GM19395 (cell line): ENCODE results near the gene IL4R.
"Not testable (repeated sequence)": the region's sequence is repeated elsewhere in the genome, so short reads cannot be mapped to it uniquely, and the experiment has no call there.

Source experiments
- ATAC-seq: cut with Tn5 transposase; IDR thresholded peaks from one replicate; pipeline ENCODE4 v1.9.1; 2021; ENCODE audit warnings: mild to moderate bottlenecking, moderate library complexity; ENCODE audit not compliant: unreplicated experiment

Gene IL4R

DNA sequence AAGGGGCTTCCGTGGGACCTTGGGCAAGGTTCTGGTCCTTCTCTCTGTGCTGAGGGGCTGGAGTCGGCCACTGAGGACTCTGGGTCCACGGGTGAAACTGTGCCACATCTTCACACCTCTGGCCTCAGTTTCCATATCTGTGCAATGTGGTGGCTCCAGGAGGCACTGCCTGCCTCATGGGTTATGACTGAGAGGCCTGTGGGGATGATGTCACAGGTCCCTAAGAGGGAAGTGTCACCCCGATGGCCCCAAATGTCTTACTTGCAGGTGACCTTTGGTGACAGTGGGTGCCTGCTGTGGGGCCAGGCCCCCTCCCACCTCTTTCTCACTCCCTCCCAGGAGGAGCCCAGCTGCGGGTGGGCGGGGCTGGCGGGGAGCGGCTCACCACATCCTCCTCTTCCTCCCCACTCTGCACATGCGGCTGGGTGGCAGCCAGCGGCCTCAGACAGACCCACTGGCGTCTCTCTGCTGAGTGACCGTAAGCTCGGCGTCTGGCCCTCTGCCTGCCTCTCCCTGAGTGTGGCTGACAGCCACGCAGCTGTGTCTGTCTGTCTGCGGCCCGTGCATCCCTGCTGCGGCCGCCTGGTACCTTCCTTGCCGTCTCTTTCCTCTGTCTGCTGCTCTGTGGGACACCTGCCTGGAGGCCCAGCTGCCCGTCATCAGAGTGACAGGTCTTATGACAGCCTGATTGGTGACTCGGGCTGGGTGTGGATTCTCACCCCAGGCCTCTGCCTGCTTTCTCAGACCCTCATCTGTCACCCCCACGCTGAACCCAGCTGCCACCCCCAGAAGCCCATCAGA, 88.2 kb downstream of the IL4R start, which contains the start of gene IL21R:
TSS of gene IL21R (plus strand) at position 407 of the 801 bp plus-strand sequence. CDS start 27,898 bp downstream, outside the sequence.
- ATAC-seq = peak; percentile 58

DNA sequence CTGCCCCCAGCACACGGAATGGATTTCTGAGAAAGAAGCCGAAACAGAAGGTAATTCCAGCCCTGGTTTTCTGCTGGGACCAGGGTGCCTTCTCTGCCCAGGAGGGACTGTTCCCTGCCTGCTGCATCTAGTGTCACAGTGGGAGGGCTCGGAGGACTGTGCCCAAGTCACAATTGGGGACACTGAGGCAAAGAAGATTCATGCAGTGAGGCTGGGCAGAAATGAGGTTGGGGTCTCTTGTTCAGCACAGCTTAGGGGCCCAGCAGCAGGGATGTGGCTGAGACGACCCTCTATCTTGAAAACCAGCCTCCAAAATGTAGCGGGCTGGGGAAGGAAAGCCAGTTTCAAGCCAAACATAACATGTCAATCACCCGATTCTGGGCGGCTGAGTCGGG, 88.8 kb downstream of the IL4R start:
- ATAC-seq = no peak

DNA sequence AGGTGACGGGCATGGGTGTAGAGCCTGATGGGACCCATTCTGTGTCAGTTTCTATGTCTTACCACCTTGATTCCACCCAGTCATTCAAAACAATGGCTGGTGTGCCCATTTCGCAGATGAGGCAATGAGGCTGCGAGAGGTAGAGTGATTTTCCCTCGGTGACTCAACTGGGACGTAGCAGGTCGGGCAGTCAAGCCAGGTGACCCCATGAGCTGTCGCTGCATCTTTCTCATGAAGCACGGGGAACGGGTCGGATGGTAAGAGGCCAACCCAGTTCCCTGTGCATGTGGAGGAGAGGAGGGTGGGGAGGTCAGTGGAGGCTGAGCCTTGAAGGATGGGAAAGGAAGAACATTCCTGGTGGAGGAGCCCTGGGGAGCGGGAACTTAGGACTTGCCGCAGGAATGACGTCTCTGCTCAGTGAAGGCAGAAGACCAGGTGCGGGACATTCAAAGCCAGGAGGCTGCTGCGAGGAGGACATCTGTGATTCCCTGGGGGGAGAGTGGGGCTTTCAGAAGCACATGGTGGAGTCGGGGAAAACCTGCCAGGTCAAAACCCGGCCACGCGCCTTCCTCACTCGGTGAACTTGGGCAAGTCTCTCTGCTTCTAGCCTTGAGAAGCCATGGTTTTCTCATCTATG, 89.3 kb downstream of the IL4R start:
- ATAC-seq = no peak

DNA sequence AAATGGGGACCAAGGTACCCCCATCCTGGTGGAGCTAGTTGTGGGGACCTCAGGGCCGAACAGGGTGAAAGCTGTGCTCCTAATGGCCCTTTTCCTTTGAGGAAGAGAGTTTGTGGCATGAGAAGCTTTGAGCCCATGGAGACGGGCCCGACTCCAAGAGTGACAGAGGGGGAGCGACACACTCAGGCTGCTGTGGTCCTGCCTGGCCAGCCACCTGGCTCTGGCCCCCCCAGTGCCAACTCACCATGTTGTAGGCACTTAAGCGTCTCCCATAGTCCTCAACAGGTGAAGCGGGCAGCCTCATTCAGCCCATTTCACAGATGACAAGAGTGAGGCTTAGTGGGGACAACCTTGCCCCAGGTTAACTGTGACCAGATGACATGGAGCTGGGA, 89.8 kb downstream of the IL4R start:
- ATAC-seq = no peak

DNA sequence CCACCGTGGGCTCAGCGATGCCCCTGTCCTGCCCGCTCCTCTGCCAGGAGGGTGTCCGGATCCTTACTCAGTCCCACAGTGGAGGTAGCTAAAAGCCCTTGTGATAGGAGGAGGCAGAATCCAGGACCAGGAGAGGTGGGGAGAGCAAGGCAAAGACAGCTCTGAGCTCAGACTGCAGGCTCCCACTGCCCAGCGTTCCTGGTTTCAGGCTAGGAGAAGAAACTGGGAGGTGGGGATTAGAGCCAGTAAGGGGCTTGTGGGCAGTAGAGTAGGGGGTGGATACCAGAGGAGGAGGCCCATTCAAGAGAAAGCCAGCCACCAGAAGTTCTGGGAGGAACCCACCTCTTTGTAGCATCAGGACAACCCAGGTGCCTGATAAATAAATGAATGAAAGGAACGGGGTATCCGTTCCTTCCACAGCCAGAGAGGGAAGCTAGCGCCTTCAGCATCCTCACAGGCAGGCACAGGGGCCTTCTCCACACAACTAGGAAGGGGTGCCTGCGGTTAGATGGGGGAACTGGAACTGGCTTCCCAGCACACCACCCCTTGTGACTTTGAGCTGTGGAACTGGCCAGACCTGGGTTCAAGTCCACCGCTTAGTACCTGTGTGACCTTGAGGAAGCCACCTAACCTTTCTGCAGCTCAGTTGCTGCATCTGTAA, 90.5 kb downstream of the IL4R start:
- ATAC-seq = no peak

DNA sequence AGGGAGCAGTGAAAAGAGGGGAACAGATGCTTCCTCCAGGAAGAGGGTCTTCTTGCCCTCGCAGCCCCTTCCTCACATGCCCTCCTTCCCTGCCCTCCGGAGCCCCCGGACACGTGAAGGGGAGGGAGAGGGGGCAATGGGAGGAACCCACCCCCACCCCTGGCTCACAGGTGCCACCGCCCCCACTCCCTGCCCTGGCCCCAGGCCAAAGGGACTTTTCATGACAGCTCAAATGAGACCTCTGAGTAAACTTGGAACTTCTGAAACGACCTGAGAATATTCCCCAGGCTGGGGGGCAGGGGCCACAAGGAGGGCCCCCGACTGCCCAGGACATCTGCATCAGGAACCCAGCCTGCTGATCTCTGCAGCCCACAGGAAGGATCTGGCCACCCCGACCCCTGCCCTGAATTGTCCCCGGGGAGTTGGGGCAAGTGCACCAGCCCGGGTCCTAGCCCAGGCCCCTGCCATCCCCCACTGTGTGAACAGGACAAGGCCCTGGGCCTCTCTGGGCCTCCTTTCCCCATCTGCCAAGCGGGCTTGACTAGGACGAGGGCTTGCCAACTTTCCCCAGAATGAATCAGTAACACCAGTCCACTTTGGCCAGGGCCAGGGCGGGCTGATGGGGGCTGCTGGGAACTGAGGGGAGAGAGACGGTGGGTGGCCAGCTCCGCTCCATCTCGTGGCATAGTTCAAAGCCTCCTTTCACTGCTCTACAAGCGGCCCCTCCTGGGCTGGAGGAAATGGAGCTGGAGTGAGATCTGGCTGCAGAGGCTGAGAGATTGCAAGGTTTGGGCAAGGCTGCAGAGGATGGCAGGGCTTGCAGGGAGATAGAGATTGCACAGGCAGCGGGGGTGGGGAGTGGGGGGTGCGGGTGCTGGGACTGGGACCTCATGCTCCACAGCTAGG, 92.0 kb downstream of the IL4R start:
- ATAC-seq = no peak

DNA sequence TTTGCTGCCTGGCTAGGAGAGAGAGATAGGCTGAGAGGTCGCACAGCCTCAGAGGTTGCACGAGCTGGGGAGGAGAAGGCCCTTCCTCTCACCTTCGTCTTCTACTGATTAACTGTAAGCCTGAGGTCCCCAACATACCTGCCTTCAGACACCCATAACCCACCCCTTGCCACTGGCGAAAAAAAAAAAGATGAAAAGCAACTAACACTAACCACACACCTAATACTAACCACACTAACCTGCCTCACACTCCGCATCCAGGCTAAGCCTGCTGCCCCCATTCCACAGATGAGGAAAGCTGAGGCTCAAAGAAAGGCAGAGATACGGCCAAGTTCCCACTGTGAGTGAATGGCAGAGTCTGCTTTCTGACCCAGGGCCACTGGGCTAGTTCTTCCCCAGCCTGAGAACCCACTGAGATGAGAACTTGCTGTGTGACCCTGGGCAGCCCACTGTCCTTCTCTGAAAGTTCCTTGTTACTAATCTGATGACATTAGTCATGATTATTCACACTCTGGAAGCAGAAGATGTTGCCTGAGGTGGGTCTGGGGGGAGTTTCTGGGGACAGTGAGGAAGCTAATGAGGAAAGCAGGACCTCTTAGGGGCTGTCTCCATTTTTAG, 92.8 kb downstream of the IL4R start:
- ATAC-seq = no peak

DNA sequence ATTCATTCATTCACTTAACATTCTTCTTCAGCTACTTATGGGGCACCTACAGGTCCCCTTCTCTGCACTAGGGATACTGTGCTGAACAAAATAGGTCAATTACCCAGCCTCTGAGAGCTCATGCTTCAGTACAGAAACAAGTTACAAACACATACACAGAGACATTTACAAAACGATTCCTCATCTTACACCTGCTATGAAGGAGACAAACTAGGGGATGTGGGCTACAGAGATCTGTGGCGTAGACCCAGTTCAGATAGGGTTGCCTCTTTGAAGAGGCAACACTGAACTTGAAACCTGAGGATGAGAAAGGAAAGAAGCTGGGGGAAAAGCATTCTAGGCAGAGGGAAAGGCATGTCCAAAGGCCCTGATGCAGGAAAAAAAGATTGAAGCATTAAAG, 93.4 kb downstream of the IL4R start:
- ATAC-seq = no peak

DNA sequence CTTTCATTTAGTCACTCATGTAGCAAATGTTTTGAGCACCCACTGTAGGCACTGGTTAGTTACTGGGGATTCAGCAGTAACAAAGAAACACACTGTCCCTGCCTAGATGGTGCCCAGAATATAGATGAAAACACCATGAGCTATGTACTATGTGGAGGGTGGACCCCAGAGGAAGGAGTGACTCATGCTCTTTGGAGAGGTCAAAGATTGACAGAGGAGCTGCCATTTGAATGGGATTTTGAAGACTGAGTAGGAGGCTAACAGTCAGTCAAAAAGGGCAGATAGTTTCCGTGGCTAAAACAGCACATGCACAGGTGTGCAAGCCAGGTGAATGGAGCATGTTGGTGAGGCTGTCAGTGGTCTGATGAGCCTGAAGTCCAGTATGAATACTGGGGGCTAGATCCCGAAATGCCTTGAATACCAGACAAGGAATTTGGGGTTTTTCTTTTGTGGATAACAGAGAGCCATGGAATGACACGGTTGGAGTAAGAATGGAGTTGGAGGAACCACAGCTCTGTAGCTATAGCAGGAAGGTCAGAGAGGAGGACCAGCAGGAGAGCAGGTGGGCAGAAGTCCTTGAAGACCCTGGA, 94.3 kb downstream of the IL4R start:
- peak; percentile 53 for ATAC-seq

DNA sequence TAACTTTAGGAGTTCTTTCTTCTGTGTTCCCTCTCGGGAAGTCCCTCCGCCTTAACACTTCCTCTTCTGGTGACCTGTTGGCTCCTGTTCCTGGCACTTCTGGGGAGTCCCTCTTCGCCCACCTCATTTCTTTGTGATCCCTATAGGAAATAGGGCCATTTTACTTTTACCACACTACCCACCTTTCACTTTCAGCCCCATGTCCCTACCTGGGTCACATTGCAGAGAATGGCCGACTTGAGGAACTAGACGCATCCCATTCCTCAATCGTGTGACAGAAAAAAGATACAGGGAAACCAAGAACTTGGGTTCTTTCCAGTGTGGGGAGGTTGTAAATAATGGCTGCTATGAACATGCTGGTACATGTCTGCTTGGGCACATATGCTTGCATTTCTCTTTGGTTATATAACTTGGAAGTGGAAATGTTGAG, 94.8 kb downstream of the IL4R start:
- no peak for ATAC-seq

DNA sequence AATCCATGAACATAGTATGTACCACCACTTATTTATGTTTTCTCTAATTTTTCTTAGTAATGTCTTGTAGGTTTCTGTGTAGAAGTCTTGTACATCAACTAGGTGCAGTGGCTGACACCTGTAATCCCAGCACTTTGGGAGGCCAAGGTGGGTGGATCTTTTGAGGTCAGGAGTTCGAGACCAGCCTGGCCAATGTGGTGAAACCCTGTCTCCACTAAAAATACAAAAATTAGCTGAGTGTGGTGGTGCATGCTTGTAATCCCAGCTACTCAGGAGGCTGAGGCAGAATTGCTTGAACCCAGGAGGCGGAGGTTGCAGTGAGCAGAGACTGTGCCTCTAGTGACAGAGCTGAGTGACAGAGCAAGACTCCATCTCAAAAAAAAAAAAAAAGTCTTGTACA, 96.2 kb downstream of the IL4R start:
- not testable (repeated sequence) for ATAC-seq

DNA sequence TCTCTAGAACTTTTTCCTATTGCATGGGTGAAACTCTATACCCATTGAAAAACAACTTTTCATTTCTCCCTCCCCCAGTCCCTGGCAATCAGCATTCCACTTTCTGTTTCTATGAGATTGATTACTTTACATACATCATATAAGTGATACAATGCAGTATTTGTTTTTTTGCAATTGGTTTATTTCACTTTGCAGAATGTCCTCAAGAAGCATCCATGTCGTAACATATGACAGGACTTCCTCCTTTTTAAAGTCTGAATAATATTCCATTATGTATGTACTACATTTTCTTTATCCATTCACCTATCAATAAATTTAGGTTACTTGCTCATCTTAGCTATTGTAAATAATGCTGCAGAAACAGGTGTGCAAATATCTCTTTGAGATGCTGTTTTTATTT, 97.0 kb downstream of the IL4R start:
- ATAC-seq = no peak

DNA sequence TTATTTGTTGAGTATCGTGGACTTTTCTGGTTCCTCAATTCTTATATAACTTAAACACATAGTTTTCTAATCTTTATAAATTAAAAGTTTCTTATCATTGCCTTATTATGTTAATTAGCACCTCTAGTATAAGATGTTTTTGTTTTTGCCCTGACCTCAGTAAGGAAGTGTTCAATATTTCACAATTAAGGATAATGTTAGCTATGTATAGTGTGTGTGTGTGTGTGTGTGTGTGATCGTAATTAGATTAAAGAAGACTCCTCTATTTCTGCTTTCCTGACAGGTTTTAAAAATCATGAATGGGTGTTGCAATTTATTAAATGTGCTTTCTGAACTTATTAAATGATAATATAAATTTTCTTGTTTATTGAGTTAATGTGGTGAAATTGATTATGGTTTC, 100.2 kb downstream of the IL4R start:
- no peak for ATAC-seq
